HCT116 (cell line): ENCODE data around the gene OR4E2. TPM values are rescaled to one million over a fixed set of nuclear protein-coding genes. Genes with fewer than 3 reads are reported as not detected.
"Not testable (repeated sequence)": the region's sequence is repeated elsewhere in the genome, so short reads cannot be mapped to it uniquely, and the experiment has no call there.

Source experiments
- ATAC-seq: fragments of 200-7000 bp; cut with Tn5 transposase; 2 replicates; pipeline ENCODE4 v1.9.1; 2020; ENCODE audit warnings: mild to moderate bottlenecking, moderate library complexity
- BruUV-seq: library from RNA; stranded (reverse); fragments of 400-500 nt; replicated peaks from 2 replicates; lab custom pipeline; 2021; lab: Mats Ljungman, UMichigan
- CTCF ChIA-PET: fragments of 300-600 bp; sonication (Branson Sonifier 250); formaldehyde crosslinking; loops from one replicate; lab custom pipeline; 2021; ENCODE audit warnings: antibody characterized with exemption; lab: Charles Lee
- POLR2A ChIA-PET: fragments of 300-600, 350-600 bp; sonication (Branson Sonifier 250); formaldehyde crosslinking; loops from one replicate; lab custom pipeline; 2021; ENCODE audit warnings: antibody characterized with exemption; lab: Charles Lee
- RAD21 ChIA-PET, 2 experiments: fragments of 300-600 bp; sonication (Branson Sonifier 250); formaldehyde crosslinking; loops; one replicate each; lab custom pipeline; 2023; ENCODE audit warnings: low total read pairs in 2 of 2; ENCODE audit not compliant: uncharacterized antibody in 2 of 2, unreplicated experiment in 2 of 2, low non-redundant PET in 1 of 2; lab: Charles Lee
- DNase-seq: peaks from one replicate; pipeline ENCODE4 v3.0.0-alpha.2; 2010; ENCODE audit warnings: low read depth, low spot score
- H2AFZ ChIP-seq: fragments of 200-600 bp; shearing (Covaris generic), sonication (generic); 2 replicates; pipeline ENCODE4 v1.6.1; 2017; ENCODE audit warnings: low read depth, mixed run types, mixed read lengths, antibody characterized with exemption, low read length; ENCODE audit not compliant: poor library complexity, severe bottlenecking
- H3K27ac ChIP-seq: 2 replicates; pipeline ENCODE4 v1.5.1; 2012; ENCODE audit warnings: low read depth, low read length
- H3K27me3 ChIP-seq: fragments of 200-600 bp; sonication (generic); 2 replicates; pipeline ENCODE4 v1.6.1; 2016; ENCODE audit warnings: mixed run types, low read length, mixed read lengths; ENCODE audit not compliant: insufficient read depth
- H3K36me3 ChIP-seq, 2 experiments: fragments of 200-500 bp in 1 of 2; fragments of 200-600 bp in 1 of 2; sonication (Bioruptor generic) in 1 of 2; sonication (generic) in 1 of 2; 2 replicates each; pipeline versions ENCODE4 v1.5.1 to v1.6.1; 2014 to 2016; ENCODE audit warnings: low read length in 2 of 2, inconsistent platforms in 1 of 2, mixed read lengths in 1 of 2, mixed run types in 1 of 2; ENCODE audit not compliant: insufficient read depth in 2 of 2, control insufficient read depth in 1 of 2
- H3K4me1 ChIP-seq, 2 experiments: fragments of 200-600 bp in 1 of 2; sonication (generic) in 1 of 2; 2 replicates each; pipeline versions ENCODE4 v1.5.1 to v1.6.1; 2012 to 2017; ENCODE audit warnings: low read length in 2 of 2, inconsistent platforms in 1 of 2, mild to moderate bottlenecking in 1 of 2, mixed read lengths in 1 of 2, mixed run types in 1 of 2, moderate library complexity in 1 of 2; ENCODE audit not compliant: insufficient read depth in 2 of 2, control insufficient read depth in 1 of 2
- H3K4me2 ChIP-seq: fragments of 200-600 bp; sonication (generic); 2 replicates; pipeline ENCODE4 v1.6.1; 2017; ENCODE audit warnings: mixed run types, low read length, mixed read lengths
- H3K4me3 ChIP-seq, 2 experiments: fragments of 200-600 bp in 1 of 2; sonication (generic) in 1 of 2; replicated peaks in 1 of 2; 2 replicates each; pipeline ENCODE4 v1.5.1; 2011 to 2016; ENCODE audit warnings: low read length in 2 of 2, control low read depth in 1 of 2, low read depth in 1 of 2, mild to moderate bottlenecking in 1 of 2, mixed read lengths in 1 of 2, mixed run types in 1 of 2
- H3K79me2 ChIP-seq: fragments of 200-600 bp; sonication (generic); 2 replicates; pipeline ENCODE4 v1.6.1; 2017; ENCODE audit warnings: mild to moderate bottlenecking, mixed run types, low read length, moderate library complexity, mixed read lengths; ENCODE audit not compliant: insufficient read depth
- H3K9ac ChIP-seq: fragments of 200-600 bp; sonication (generic); 2 replicates; pipeline ENCODE4 v1.6.1; 2016; ENCODE audit warnings: low read length, mixed read lengths
- H3K9me2 ChIP-seq: fragments of 200-600 bp; sonication (generic), shearing (Covaris generic); 2 replicates; pipeline ENCODE4 v1.6.1; 2017; ENCODE audit warnings: mixed run types, mild to moderate bottlenecking, moderate library complexity; ENCODE audit not compliant: insufficient read depth
- H3K9me3 ChIP-seq, 2 experiments: fragments of 200-500 bp in 1 of 2; fragments of 200-600 bp in 1 of 2; sonication (Bioruptor generic) in 1 of 2; sonication (generic) in 1 of 2; 2 replicates each; pipeline ENCODE4 v1.6.1; 2014 to 2017; ENCODE audit warnings: low read length in 2 of 2, mixed read lengths in 2 of 2, inconsistent platforms in 1 of 2, low read depth in 1 of 2, mild to moderate bottlenecking in 1 of 2, mixed run types in 1 of 2, moderate library complexity in 1 of 2; ENCODE audit not compliant: control insufficient read depth in 1 of 2, insufficient read depth in 1 of 2
- H4K20me1 ChIP-seq: fragments of 200-600 bp; sonication (generic), shearing (Covaris generic); 2 replicates; pipeline ENCODE4 v1.6.1; 2017; ENCODE audit warnings: mixed run types, mild to moderate bottlenecking, moderate library complexity; ENCODE audit not compliant: insufficient read depth
- POLR2A ChIP-seq: IDR thresholded peaks from 2 replicates; pipeline ENCODE4 v1.7.0; 2011; ENCODE audit warnings: borderline replicate concordance; ENCODE audit not compliant: insufficient read depth, insufficient read length; ENCODE audit errors: extremely low read depth
- ZNF274 ChIP-seq: fragments of 200-500 bp; sonication (Bioruptor generic); IDR thresholded peaks from 2 replicates; pipeline ENCODE4 v1.6.1; 2014; ENCODE audit warnings: mild to moderate bottlenecking, low read depth, low read length, inconsistent platforms
- intact Hi-C: fragments of 100-400 bp; cut with micrococcal nuclease; formaldehyde crosslinking; loops from 2 replicates; pipeline ENCODE4 v1.10.0; 2022
- total RNA-seq: library from RNA; stranded (reverse); gene quantifications from one replicate; pipeline ENCODE4 v1.2.1, GENCODE V29; 2021; ENCODE audit not compliant: unreplicated experiment

OR4E2 gene
- total RNA-seq, 1 experiment from 2014 or later: not detected

DNA sequence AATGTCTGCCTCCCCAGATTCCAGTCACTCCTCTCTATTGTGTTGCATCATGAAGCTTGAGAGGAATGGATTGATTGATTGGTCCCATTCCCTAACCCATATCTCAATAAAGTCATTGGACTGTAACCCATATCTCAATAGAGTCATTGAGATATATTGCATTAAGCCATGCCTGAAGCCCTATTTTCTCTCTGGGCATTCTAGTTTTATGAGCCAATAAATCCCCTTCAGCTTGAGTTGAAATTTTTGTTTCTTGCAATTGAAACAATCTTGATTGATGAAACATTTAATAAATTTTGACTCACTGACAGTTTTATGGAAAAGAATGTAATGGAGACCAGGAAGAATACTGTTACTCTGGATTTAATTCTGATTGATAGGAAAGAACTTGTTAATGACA is 40.8 kb downstream of the OR4E2 start:
- no peak overlapping the region for H3K9ac ChIP-seq
- no TSS peak for BruUV-seq
- H3K4me1 ChIP-seq: no peaks in the 10 kb centered on the region
- POLR2A ChIA-PET: no interaction called here
- H3K4me3 ChIP-seq: no peak overlapping the region
- no peak for DNase-seq
- H3K9me2 ChIP-seq: no peaks in the 10 kb centered on the region
- H2AFZ ChIP-seq: no peak overlapping the region
- H3K9me3 ChIP-seq: no peaks in the 10 kb centered on the region
- no peaks in the 10 kb centered on the region for H4K20me1 ChIP-seq
- CTCF ChIA-PET: interaction anchor here (2.6 kb wide), 1 partner anchor 29 kb away, joined by 7 read pairs; no protein-coding TSS in a partner anchor
- no peak overlapping the region for H3K4me2 ChIP-seq
- no peaks in the 10 kb centered on the region for H3K36me3 ChIP-seq
- intact Hi-C loops: no loop called here
- H3K27ac ChIP-seq: no peak overlapping the region
- H3K27me3 ChIP-seq: peaks cover 7% of the 10 kb centered on the region
- RAD21 ChIA-PET: no interaction called here
- ATAC-seq: no peak
- TF ChIP-seq ZNF274 (no peak), POLR2A (no peak)
- H3K79me2 ChIP-seq: no peaks in the 10 kb centered on the region

GRCh38 chr14:21697662-21698061 is 44.0 kb downstream of the OR4E2 start:
- H3K4me1 ChIP-seq, DNase-seq, ATAC-seq, H3K79me2 ChIP-seq, H4K20me1 ChIP-seq, H3K9me2 ChIP-seq, H3K27ac ChIP-seq, intact Hi-C loops, H3K9ac ChIP-seq, H3K4me2 ChIP-seq, POLR2A ChIA-PET, H3K9me3 ChIP-seq, BruUV-seq, H2AFZ ChIP-seq, H3K4me3 ChIP-seq, CTCF ChIA-PET, RAD21 ChIA-PET, H3K36me3 ChIP-seq: not testable (repeated sequence)
- peaks cover 11% of the 10 kb centered on the region; the same call in 1 of the 2 replicates for H3K27me3 ChIP-seq

DNA sequence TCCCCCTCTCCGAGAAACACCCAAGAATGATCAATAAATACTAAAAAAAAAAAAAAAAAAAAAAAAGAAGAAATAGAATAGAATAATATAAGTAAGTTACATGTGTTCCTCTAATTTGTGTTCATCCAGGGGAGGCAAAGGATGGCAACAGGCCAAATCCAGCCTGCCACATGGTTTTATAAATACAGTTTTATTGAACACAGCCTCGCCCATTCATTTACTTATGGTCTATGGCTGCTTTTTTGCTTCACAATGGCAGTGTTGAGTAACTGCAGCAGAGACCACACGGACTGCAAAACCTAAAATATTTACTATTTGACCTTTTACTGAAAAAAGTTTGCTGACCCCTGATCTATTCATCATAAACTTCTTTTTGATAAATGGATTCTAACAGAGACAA is 44.9 kb downstream of the OR4E2 start:
- H3K36me3 ChIP-seq, intact Hi-C loops, H3K4me2 ChIP-seq, CTCF ChIA-PET, ATAC-seq, H2AFZ ChIP-seq, POLR2A ChIA-PET, RAD21 ChIA-PET, DNase-seq, H3K4me1 ChIP-seq, H3K79me2 ChIP-seq, H3K9me2 ChIP-seq, H3K27ac ChIP-seq, BruUV-seq, H3K9ac ChIP-seq, H4K20me1 ChIP-seq, H3K9me3 ChIP-seq, H3K4me3 ChIP-seq: not testable (repeated sequence)
- peaks cover 12% of the 10 kb centered on the region; the same call in 1 of the 2 replicates for H3K27me3 ChIP-seq
